ENCODE results near the gene IGHMBP2. TPM values are rescaled to one million over a fixed set of nuclear protein-coding genes. Genes with fewer than 3 reads are reported as not detected.

IGHMBP2 gene
- total and polyA plus RNA-seq, 7 donors = 12.1 to 19.0 (median 13.6) TPM

GRCh38 chr11:68966894-68967780 lies 63.4 kb downstream of the IGHMBP2 start:
- ATAC-seq = no peak
- intact Hi-C loops (cut with DNase I) = no loop called here
- TF ChIP-seq, protein P1, sequence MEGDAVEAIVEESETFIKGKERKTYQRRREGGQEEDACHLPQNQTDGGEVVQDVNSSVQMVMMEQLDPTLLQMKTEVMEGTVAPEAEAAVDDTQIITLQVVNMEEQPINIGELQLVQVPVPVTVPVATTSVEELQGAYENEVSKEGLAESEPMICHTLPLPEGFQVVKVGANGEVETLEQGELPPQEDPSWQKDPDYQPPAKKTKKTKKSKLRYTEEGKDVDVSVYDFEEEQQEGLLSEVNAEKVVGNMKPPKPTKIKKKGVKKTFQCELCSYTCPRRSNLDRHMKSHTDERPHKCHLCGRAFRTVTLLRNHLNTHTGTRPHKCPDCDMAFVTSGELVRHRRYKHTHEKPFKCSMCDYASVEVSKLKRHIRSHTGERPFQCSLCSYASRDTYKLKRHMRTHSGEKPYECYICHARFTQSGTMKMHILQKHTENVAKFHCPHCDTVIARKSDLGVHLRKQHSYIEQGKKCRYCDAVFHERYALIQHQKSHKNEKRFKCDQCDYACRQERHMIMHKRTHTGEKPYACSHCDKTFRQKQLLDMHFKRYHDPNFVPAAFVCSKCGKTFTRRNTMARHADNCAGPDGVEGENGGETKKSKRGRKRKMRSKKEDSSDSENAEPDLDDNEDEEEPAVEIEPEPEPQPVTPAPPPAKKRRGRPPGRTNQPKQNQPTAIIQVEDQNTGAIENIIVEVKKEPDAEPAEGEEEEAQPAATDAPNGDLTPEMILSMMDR (IDR thresholded peaks at IDR 0.05) = no peak
- no peak for DNase-seq
- Histone ChIP-seq H3K4me3 (no peak overlapping the region), H3K36me3 (ENCODE audit: insufficient read depth in 1 of 2, low read depth in 1 of 2) (no peaks in the 10 kb centered on the region), H3K4me1 (no peaks in the 10 kb centered on the region), H3K27ac (no peak overlapping the region), H3K9me3 (no peaks in the 10 kb centered on the region), H3K27me3 (ENCODE audit: insufficient read depth in 3 of 3, low read length in 2 of 3) (peaks cover 0 to 16% (median 5%) of the 10 kb centered on the region in 3 donors)
- WGBS, 3 donors = 66 to 79% (median 72%) methylated on average over 9 of the region's 9 CpGs

- ATAC-seq (no peak), DNase-seq (peak in 1 of 2 donors; percentile 18)
- TF ChIP-seq, protein P1 (IDR thresholded peaks at IDR 0.05) = no peak
- Histone ChIP-seq H3K4me1 (no peaks in the 10 kb centered on the region), H3K27me3 (ENCODE audit: insufficient read depth in 3 of 3, low read length in 2 of 3) (peaks cover 0 to 11% (median 2%) of the 10 kb centered on the region in 3 donors), H3K4me3 (no peak overlapping the region), H3K36me3 (ENCODE audit: insufficient read depth in 1 of 2, low read depth in 1 of 2) (no peaks in the 10 kb centered on the region), H3K27ac (no peak overlapping the region), H3K9me3 (no peaks in the 10 kb centered on the region)
- intact Hi-C loops (cut with DNase I) = no loop called here
- WGBS, 3 donors = 44 to 51% (median 46%) methylated on average over 29 of the region's 29 CpGs
Observed at GRCh38 chr11:68968306-68969250, 64.9 kb downstream of the IGHMBP2 start.

GRCh38 chr11:68969386-68969785 lies 65.7 kb downstream of the IGHMBP2 start:
- intact Hi-C loops (cut with DNase I) = no loop called here
- no peaks in the 10 kb centered on the region for H3K36me3 ChIP-seq (ENCODE audit: insufficient read depth in 1 of 2, low read depth in 1 of 2)
- whole genome bisulfite sequencing, 3 donors = 54 to 65% (median 57%) methylated on average over 8 of the region's 8 CpGs
- ATAC-seq (no peak), DNase-seq (peak in 1 of 2 donors; percentile 21)
- no peak overlapping the region for H3K27ac ChIP-seq
- TF ChIP-seq, protein P1 (IDR thresholded peaks at IDR 0.05) = no peak
- H3K27me3 ChIP-seq (ENCODE audit: insufficient read depth in 3 of 3, low read length in 2 of 3) = peaks cover 0 to 11% (median 2%) of the 10 kb centered on the region in 3 donors
- H3K9me3 ChIP-seq = no peaks in the 10 kb centered on the region
- H3K4me1 ChIP-seq = no peaks in the 10 kb centered on the region
- H3K4me3 ChIP-seq = no peak overlapping the region

DNA sequence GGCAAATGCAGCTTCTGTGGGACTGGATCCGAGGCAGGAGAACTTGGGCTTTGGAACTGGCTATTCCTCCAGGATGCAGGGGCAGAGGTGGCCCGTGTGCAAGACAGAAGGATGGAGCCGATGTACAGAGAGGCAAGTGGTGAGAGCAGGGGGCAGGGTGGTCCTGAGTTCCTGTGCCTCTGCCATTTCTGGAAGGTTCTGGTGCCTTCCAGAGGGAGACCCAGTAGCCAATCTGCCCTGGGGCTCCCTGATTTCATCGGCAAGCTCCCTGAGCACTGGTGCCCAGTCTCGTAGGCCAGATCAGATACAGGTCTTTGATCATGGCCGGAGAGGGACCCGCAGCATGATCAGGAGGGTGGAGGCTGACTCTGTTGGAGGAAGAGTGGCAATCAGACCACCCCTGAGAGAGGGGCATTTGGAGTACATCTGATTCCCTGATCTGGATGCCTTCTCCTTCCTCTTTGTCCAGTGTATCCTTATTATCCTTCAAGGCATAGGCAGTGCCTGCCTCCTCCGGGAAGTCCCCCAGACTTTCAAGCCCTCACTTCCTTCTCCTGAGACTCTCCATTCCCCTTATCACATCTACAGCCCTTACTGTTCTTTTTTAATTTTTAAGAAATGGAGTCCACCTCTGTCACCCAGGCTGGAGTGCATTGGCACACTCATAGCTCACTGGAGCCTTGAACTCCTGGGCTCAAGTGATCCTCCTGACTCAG lies 67.4 kb downstream of the IGHMBP2 start:
- 89 to 93% (median 91%) methylated on average over 8 of the region's 8 CpGs for WGBS, 3 donors
- intact Hi-C loops (cut with DNase I) = no loop called here
- H3K9me3 ChIP-seq = no peaks in the 10 kb centered on the region
- DNase-seq (no peak), ATAC-seq (no peak)
- TF ChIP-seq, protein P1 (IDR thresholded peaks at IDR 0.05) = no peak
- no peak overlapping the region for H3K4me3 ChIP-seq
- no peaks in the 10 kb centered on the region for H3K4me1 ChIP-seq
- no peak overlapping the region for H3K27ac ChIP-seq
- H3K36me3 ChIP-seq (ENCODE audit: insufficient read depth in 1 of 2, low read depth in 1 of 2) = no peaks in the 10 kb centered on the region
- H3K27me3 ChIP-seq (ENCODE audit: insufficient read depth in 3 of 3, low read length in 2 of 3) = peaks cover 0 to 11% (median 2%) of the 10 kb centered on the region in 3 donors
